ENCODE data around the gene VCL. TPM values are rescaled to one million over a fixed set of nuclear protein-coding genes. Genes with fewer than 3 reads are reported as not detected.
A peak's percentile ranks its signal among the peaks of the same experiment; 100 is the strongest.
"Not testable (repeated sequence)": the region's sequence is repeated elsewhere in the genome, so short reads cannot be mapped to it uniquely, and the experiment has no call there.

Gene VCL
- total RNA-seq, 1 experiment from 2014 or later: 53.0 TPM

DNA sequence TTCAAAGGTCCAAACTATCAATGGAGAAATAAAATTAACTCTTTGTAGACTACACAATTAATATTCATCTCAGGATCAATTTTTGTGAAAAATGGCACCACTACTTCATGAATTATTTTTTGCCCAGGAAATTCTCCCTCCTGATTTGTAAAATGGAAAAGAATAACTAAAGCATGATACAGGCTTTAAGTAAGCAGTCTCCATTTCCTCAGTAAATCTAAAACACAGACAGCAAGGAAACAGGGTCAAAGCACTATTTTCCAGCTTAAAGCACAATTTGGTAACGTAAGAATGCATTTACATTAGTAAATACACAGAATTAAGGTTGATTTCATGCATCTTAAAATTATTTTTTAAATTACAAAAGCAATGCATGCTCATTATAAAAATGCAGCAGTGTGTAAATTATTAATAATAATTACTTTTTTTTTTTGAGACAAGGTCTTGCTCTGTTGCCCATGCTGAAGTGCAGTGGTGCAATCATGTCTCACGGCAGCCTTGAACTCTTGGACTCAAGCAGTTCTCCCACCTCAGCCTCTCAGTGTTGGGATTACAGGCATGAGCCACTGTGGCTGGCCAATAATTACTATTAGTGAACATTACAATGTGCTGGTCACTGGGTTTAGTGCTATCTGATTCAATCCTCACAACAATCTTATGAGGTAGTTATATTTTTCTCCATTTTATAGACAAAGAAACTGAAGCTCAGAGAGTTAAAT, 26.1 kb upstream of the VCL start:
- DNase-seq (ENCODE audit: low spot score): no peak

DNA sequence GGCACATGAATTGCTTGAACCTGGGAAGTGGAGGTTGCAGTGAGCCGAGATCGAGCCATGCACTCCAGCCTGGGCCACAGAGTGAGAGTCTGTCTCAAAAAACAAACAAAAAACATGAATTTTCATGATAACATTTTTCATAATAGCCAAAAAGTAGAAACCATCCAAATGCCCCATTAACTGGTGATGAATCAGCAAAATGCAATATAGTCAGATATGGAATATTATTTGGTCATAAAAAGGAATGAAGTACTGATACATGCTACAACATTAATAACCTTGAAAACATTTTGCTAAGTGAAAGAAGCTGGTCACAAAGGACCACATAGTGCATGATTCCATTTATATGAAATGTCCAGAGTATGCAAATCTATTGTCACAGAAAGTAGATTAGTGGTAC, 24.5 kb upstream of the VCL start:
- DNase-seq (ENCODE audit: low spot score): no peak

GRCh38 chr10:73974309-73974946, 23.5 kb upstream of the VCL start:
- no peak for DNase-seq (ENCODE audit: low spot score)

GRCh38 chr10:73975388-73975787, 22.5 kb upstream of the VCL start:
- no peak for DNase-seq (ENCODE audit: low spot score)

DNA sequence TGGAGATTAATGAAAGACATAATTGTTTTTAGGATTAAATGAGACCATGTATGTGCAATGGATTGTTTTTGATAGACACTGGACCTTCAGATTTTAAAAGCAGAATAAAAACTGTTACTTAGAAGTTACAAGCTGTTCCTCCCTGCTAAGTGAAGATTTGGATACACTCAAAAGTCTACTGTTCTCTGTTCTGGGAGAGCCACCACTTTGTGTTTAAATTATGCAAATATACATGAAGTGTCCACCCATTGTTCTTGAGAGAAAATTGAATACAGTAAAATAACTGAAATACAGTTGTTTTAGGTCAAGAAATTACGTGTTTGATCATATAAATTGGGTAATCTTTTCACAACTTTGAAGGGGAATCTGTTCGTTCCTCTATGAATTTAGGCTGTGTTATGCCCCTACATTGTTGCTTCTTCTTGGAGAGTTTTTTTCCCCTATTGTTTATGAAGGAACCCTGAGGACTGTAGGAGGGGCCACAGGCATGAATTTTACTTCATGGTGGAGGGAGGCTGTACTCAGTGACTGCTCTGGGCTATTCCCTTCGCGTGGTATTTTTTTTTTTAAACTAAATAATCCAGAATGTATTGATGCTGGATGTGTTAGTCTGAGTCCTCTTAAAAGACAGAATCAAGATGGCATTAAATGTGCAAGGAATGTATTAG, 18.6 kb upstream of the VCL start:
- DNase-seq (ENCODE audit: low spot score): no peak

DNA sequence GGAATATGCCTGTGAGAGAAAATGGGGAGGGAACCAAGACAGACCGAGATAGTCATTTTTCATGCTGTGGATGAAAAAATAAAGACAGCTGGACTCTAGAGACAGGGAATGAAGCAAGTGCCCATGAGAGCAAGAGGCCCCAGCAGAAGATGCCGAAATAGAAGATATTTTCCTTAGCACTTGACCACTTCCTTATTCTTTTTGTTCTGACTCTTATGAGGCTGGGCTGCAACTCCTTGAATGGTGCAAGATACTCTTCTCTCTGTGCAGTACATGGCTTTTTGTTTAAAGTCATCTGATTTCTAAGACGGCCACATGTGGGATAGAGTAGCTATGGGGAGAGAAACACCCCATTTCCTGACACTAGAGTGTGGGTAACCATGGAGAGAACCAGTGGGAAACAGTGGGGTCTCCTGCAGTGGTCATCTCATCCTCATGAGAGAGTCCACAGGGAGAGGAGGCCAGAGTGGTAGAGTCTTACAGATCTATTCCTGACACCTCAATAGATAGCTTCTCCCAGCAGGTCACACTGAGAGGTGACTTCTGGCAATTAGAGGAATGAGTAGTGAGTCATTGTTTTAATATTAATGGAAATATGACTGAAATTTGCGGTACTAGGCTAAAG, 18.0 kb upstream of the VCL start:
- no peak for DNase-seq (ENCODE audit: low spot score)

DNA sequence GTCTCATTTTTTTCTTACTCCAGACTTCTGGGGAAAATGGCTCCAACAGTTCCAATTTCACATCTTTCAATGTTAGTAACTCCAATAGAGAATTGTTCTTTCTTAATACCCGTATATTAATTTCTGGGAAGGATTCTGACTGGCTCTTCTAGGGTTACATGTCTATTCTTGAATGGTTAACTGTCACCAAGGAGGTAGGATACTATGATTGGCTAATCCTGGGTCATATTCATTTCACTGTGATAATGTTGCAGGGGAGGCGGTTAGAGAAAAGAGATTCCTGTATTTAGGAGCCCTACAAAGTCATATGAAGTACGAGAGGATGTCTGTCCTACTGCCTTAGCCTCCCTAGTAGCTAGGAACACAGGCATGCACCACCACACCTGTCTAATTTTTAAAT, 16.1 kb upstream of the VCL start:
- DNase-seq (ENCODE audit: low spot score): no peak

GRCh38 chr10:73983096-73984047, 14.5 kb upstream of the VCL start:
- DNase-seq (ENCODE audit: low spot score): no peak

DNA sequence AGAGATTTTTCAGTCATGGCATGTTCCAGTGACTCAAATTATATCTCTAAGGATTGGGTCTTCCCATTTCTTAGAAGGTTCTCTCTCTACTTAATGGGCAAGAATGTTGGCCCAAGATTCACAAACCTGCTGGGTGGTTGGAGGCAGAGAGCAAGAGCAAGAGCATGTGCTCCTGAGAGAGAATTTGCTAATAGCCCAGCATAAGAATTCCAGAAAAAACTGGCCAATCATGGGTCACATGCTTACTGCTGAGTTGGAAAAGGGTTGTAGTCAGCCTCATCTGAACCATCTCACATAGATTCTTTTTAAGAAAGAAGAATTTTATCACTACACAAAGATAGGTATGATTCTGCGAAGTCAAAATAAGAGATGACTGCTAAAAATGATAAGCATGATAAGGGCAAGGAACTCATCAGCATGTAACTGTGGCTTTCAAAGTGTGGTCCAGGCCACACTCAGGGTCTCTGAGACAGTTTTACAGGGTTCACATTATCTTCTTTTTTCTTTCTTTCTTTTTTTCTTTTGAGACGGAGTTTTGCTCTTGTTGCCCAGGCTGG, 8.2 kb upstream of the VCL start:
- DNase-seq (ENCODE audit: low spot score): no peak

- DNase-seq (ENCODE audit: low spot score): no peak
Observed at GRCh38 chr10:73991203-73991883, 6.6 kb upstream of the VCL start.

GRCh38 chr10:73991884-73992245, 6.1 kb upstream of the VCL start:
- DNase-seq (ENCODE audit: low spot score): no peak

- no peak for DNase-seq (ENCODE audit: low spot score)
Observed at GRCh38 chr10:73992899-73993788, 4.8 kb upstream of the VCL start.

- DNase-seq (ENCODE audit: low spot score): no peak
Observed at GRCh38 chr10:73995035-73995358, 2.9 kb upstream of the VCL start.

DNA sequence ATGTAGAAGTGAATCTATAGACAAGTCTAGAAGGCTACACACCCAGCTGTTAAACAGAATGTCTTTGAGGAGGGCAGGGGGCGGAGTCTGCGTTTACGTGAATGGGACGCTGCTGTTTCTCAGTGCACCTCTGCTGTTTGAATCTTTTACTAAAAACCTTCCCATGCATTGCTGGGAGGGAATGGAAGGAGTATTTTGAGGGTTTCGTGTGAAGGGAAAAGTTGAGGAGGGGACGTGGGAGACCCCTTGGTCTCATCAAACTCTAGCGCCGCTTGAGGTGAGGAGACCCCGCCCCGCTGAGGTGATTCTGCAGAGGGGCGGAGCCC, 492 bp upstream of the VCL start:
- DNase-seq (ENCODE audit: low spot score): peak; percentile 74

DNA sequence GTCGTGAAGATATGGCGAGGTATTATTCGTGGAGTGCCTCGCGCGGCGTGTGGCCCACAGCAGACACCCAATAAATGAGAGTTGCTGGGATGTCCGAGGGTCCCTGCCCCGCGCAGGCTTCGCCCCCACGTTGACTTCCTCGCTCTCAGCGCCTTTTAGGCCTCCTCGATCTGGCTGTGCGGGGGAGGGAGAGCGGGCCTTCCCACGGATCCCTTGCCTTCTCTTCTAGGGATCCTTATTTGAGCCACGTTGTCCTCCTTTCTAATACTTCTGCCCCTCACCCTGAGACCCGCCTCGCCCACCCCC, 660 bp downstream of the VCL start:
- no peak for DNase-seq (ENCODE audit: low spot score)

DNA sequence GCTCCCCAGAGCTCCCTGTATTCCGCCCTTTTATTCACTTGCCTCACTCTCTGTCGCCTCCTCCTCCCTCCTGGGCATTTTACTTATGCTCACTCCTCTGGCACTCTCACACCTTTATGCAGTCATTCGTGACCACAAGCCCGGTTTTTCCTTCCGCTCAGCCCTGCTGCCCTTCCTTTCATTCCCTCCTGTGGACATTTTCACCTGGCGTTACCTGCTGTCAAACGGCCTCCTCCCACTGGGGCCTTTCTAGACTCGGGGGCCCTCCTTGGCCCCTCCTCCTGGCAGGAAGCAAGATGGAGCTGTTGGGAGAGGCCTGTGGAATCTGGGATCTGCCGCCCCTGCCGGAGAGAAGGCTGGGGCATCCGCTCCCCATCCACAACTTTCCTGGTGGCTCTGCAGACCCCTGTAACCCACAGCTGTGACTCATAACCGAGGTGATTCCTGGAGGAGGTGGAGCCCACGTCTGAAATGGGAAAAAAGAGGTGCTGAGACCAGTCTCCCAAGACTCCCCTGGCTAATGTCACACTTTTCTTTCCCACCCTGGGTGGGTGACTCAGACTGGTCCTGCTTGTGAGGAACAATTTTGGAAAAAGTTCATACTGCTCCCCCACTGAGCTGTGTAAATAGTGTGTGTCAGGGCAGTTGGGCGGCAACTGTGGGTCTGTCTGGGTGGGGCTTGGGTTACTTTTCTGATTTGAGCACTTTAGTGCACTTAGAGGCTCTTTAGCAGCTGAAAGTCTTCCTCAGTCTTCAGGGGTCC, 1.2 kb downstream of the VCL start:
- DNase-seq (ENCODE audit: low spot score): peak; percentile 80

GRCh38 chr10:73999703-74000102, 1.8 kb downstream of the VCL start:
- DNase-seq (ENCODE audit: low spot score): no peak

- DNase-seq (ENCODE audit: low spot score): not testable (repeated sequence)
Observed at GRCh38 chr10:74000244-74000643, 2.3 kb downstream of the VCL start.

- DNase-seq (ENCODE audit: low spot score): no peak
Observed at GRCh38 chr10:74000892-74001669, 3.2 kb downstream of the VCL start.
